Gastrocnemius medialis (tissue), 4 donors: ENCODE data around the gene TSPAN9. TPM values are rescaled to one million over a fixed set of nuclear protein-coding genes. Genes with fewer than 3 reads are reported as not detected.
A peak's percentile ranks its signal among the peaks of the same experiment; 100 is the strongest.

Experiments
- ATAC-seq, 2 donors: fragments of 150-250 bp; one replicate each; pipeline ENCODE4 v1.9.1; 2016
- DNase-seq, 2 donors: peaks; one replicate each; pipeline ENCODE4 v3.0.0-alpha.2; 2019
- H3K27ac ChIP-seq, 4 donors: fragments of 200-600 bp; sonication (generic); 1 replicate in 1 of 4; 2 replicates in 3 of 4; pipeline ENCODE4 v1.5.1; 2016 to 2018; ENCODE audit warnings: mild to moderate bottlenecking in 2 of 4, moderate library complexity in 1 of 4
- H3K27me3 ChIP-seq, 3 donors: fragments of 200-600 bp; sonication (generic) in 2 of 3; 1 replicate in 1 of 3; 2 replicates in 2 of 3; pipeline versions ENCODE4 v1.5.1 to v1.6.0; 2016 to 2019; ENCODE audit warnings: mild to moderate bottlenecking in 1 of 3, moderate library complexity in 1 of 3
- H3K36me3 ChIP-seq, 2 donors: fragments of 200-600 bp; sonication (generic) in 1 of 2; one replicate each; pipeline ENCODE4 v1.5.1; 2017 to 2018
- H3K4me1 ChIP-seq, 2 donors: fragments of 200-600 bp; sonication (generic) in 1 of 2; one replicate each; pipeline ENCODE4 v1.5.1; 2016 to 2017; ENCODE audit warnings: mild to moderate bottlenecking in 2 of 2
- H3K4me3 ChIP-seq, 4 donors: fragments of 200-600 bp; sonication (generic) in 3 of 4; 1 replicate in 1 of 4; 2 replicates in 3 of 4; pipeline ENCODE4 v1.5.1; 2016 to 2019; ENCODE audit warnings: mild to moderate bottlenecking in 2 of 4
- H3K9me3 ChIP-seq, 3 donors: fragments of 200-600 bp; sonication (generic) in 2 of 3; 1 replicate in 1 of 3; 2 replicates in 2 of 3; pipeline ENCODE4 v1.5.1; 2016 to 2019
- CTCF ChIP-seq, 5 experiments: fragments of 450-650 bp in 3 of 5; fragments of 200-600 bp in 2 of 5; sonication (generic) in 2 of 5; IDR thresholded peaks in 4 of 5; conservative IDR thresholded peaks in 1 of 5; 1 replicate in 4 of 5; 2 replicates in 1 of 5; pipeline ENCODE4 v1.5.1; 2016 to 2019; ENCODE audit warnings: antibody characterized with exemption in 5 of 5, mild to moderate bottlenecking in 3 of 5, moderate library complexity in 3 of 5
- POLR2A ChIP-seq, 2 donors: fragments of 450-650 bp; IDR thresholded peaks; one replicate each; pipeline ENCODE4 v1.6.1; 2017; ENCODE audit warnings: antibody characterized with exemption in 2 of 2, mild to moderate bottlenecking in 2 of 2, moderate library complexity in 2 of 2
- in situ Hi-C, 4 donors: fragments of 200-750 bp; cut with MboI; loops; one replicate each; pipeline versions ENCODE4 v1.15.0 to v1.8.0; 2017; ENCODE audit warnings: low sequenced_read_pairs in 4 of 4
- intact Hi-C: fragments of 100-400 bp; cut with DNase I; formaldehyde crosslinking; loops from one replicate; pipeline ENCODE4 v1.15.1; 2023; ENCODE audit warnings: low total_unique reads
- total RNA-seq, 4 donors: library from RNA; depleted of rRNA; stranded (reverse); fragments of >200 nt; gene quantifications; one replicate each; pipeline versions ENCODE4 v1.1.0 to v1.2.3, GENCODE V29; 2016

The TSPAN9 gene
- total RNA-seq, 4 donors from 2014 or later: 4.7 to 9.4 (median 7.4) TPM

- no peak overlapping the region for H3K4me3 ChIP-seq
- H3K27me3 ChIP-seq: no peaks in the 10 kb centered on the region
- no peaks in the 10 kb centered on the region for H3K9me3 ChIP-seq
- no peak for TF ChIP-seq CTCF (IDR thresholded peaks at IDR 0.05 in 4 of 5, conservative IDR thresholded peaks at IDR 0.05 in 1 of 5)
- no peak for TF ChIP-seq POLR2A (IDR thresholded peaks at IDR 0.05)
- no peaks in the 10 kb centered on the region for H3K36me3 ChIP-seq
- DNase-seq (no peak), ATAC-seq (no peak)
- H3K4me1 ChIP-seq: peaks cover 9 to 21% of the 10 kb centered on the region in 2 donors
- no peak overlapping the region for H3K27ac ChIP-seq
- in situ Hi-C loops (no loop called here), intact Hi-C loops (no loop called here)
These were observed 4.7 kb downstream of the TSPAN9 start for GRCh38 chr12:3081886-3082285.

GRCh38 chr12:3083241-3083920 lies 6.2 kb downstream of the TSPAN9 start:
- Histone ChIP-seq H3K27me3 (no peaks in the 10 kb centered on the region), H3K4me3 (no peak overlapping the region), H3K36me3 (no peaks in the 10 kb centered on the region), H3K4me1 (peaks cover 9 to 15% of the 10 kb centered on the region in 2 donors), H3K9me3 (no peaks in the 10 kb centered on the region), H3K27ac (peak overlapping the region; percentile 38 to 66 (median 48))
- no peak for ATAC-seq
- DNase-seq: no peak
- no peak for TF ChIP-seq POLR2A (IDR thresholded peaks at IDR 0.05)
- TF ChIP-seq CTCF (IDR thresholded peaks at IDR 0.05 in 4 of 5, conservative IDR thresholded peaks at IDR 0.05 in 1 of 5): no peak
- intact Hi-C loops: no loop called here
- in situ Hi-C loops: no loop called here

GRCh38 chr12:3083921-3084347 lies 6.8 kb downstream of the TSPAN9 start:
- no peak overlapping the region for H3K4me3 ChIP-seq
- intact Hi-C loops (no loop called here), in situ Hi-C loops (no loop called here)
- no peaks in the 10 kb centered on the region for H3K27me3 ChIP-seq
- peaks cover 9 to 13% of the 10 kb centered on the region in 2 donors for H3K4me1 ChIP-seq
- TF ChIP-seq CTCF (IDR thresholded peaks at IDR 0.05 in 4 of 5, conservative IDR thresholded peaks at IDR 0.05 in 1 of 5) (no peak), POLR2A (IDR thresholded peaks at IDR 0.05) (no peak)
- peak overlapping the region; percentile 11 to 41 (median 34) for H3K27ac ChIP-seq
- DNase-seq (no peak), ATAC-seq (peak; percentile 49 to 69)
- H3K36me3 ChIP-seq: no peaks in the 10 kb centered on the region
- H3K9me3 ChIP-seq: no peaks in the 10 kb centered on the region

DNA sequence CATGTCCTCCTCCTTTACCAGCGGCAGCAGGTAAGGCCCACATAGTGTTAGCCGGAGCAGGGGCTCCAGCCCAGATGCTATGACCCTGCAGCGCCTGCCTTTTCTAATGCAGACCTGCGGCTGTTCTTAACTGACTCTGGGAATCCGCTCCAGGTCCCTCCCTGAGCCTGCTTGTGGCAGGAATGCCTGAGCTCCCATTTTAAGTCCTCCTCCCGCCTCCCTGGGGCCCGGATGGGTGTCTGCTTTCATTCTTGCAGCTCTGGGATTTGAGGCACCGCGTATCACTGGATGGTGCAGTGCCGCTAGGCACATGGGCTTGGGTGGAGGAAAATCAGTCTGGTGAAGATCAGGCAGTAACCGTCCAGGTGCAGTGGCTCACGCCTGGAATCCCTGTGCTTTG lies 7.6 kb downstream of the TSPAN9 start:
- Histone ChIP-seq H3K27me3 (no peaks in the 10 kb centered on the region), H3K27ac (peak overlapping the region in 3 of 4 donors; percentile 31 to 49 (median 38)), H3K36me3 (no peaks in the 10 kb centered on the region), H3K9me3 (no peaks in the 10 kb centered on the region), H3K4me3 (no peak overlapping the region), H3K4me1 (peaks cover 9 to 13% of the 10 kb centered on the region in 2 donors)
- in situ Hi-C loops: no loop called here
- ATAC-seq (no peak), DNase-seq (no peak)
- TF ChIP-seq POLR2A (IDR thresholded peaks at IDR 0.05) (no peak), CTCF (IDR thresholded peaks at IDR 0.05 in 4 of 5, conservative IDR thresholded peaks at IDR 0.05 in 1 of 5) (no peak)
- intact Hi-C loops: no loop called here
